Activated CD4-positive, alpha-beta memory T cell treated with anti-CD3 and anti-CD28 coated beads, Interleukin-2, amount 10 ng/mL, durations not matched to agents 7 days and 5 days (primary cell): ENCODE measurements around the gene SPRN. TPM values are rescaled to one million over a fixed set of nuclear protein-coding genes. Genes with fewer than 3 reads are reported as not detected.

Source experiments
- CTCF ChIA-PET: fragments of 350-600 bp; sonication (Branson Sonifier 250); formaldehyde crosslinking; loops from one replicate; lab custom pipeline; 2021; ENCODE audit warnings: antibody characterized with exemption, inconsistent platforms; lab: Charles Lee
- POLR2A ChIA-PET: fragments of 350-600 bp; sonication (Branson Sonifier 250); formaldehyde crosslinking; loops from one replicate; lab custom pipeline; 2021; ENCODE audit warnings: antibody characterized with exemption; lab: Charles Lee
- DNase-seq: peaks from one replicate; pipeline ENCODE4 v3.0.0-alpha.2; 2020
- H3K27ac Mint-ChIP-seq: one replicate; pipeline ENCODE4 v1.8.0; 2021; ENCODE audit warnings: mild to moderate bottlenecking, mixed read lengths
- H3K27me3 Mint-ChIP-seq: one replicate; pipeline ENCODE4 v1.8.0; 2021; ENCODE audit warnings: mixed read lengths
- H3K36me3 Mint-ChIP-seq: one replicate; pipeline ENCODE4 v1.8.0; 2021; ENCODE audit warnings: low read depth, mixed read lengths
- H3K4me1 Mint-ChIP-seq: one replicate; pipeline ENCODE4 v1.8.0; 2021; ENCODE audit warnings: mixed read lengths
- H3K4me3 Mint-ChIP-seq: one replicate; pipeline ENCODE4 v1.8.0; 2021; ENCODE audit warnings: mild to moderate bottlenecking, mixed read lengths
- H3K9me3 Mint-ChIP-seq: one replicate; pipeline ENCODE4 v1.8.0; 2021; ENCODE audit warnings: mixed read lengths
- total RNA-seq, 2 experiments: library from RNA; stranded (reverse); gene quantifications; one replicate each; pipeline ENCODE4 v1.2.3, GENCODE V29; 2021

Gene SPRN
- total RNA-seq, 2 experiments from 2014 or later: not detected

DNA sequence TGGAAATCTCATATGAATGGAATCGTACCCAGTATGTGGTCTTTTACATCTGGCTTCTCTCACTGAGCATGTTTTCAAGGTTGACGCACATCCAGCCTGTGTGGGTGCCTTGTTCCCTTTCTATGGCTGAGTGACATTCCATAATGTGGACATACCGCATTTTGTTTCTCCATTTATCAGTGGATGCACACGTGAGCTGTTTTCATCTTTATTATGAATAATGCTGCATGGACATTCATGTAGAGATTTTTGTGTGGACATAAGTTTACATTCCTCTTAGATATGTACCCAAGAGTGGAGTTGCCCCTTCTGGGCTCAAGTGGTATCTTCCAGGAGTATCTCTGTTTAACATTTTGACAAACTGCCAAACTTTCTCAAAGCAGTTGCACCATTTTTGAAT lies 28.0 kb upstream of the SPRN start:
- peaks cover 20% of the 10 kb centered on the region for H3K9me3 Mint-ChIP-seq
- H3K27ac Mint-ChIP-seq: no peak overlapping the region
- CTCF ChIA-PET: no interaction called here
- H3K36me3 Mint-ChIP-seq: peaks cover 17% of the 10 kb centered on the region
- H3K4me1 Mint-ChIP-seq: peaks cover 2% of the 10 kb centered on the region
- POLR2A ChIA-PET: no interaction called here
- no peak for DNase-seq
- H3K4me3 Mint-ChIP-seq: no peak overlapping the region
- peaks cover 18% of the 10 kb centered on the region for H3K27me3 Mint-ChIP-seq

DNA sequence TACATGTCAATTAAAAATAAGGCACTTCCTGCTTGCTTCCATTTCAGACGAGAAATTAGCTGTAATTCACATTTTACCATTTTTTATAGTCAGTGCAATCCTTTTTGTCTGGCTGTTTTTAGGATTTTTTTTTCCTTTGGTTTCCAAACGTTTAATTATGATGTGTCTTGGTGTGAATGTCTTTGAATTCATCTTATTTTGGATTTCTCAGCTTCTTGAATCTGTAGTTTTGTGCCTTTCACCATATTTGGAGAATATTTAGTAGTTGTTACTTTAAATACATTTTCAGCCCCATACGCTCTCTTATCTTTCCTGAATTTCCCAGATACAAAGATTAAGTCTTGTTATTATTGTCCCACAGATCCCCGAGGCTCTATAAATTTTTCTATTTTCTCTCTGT lies 26.9 kb upstream of the SPRN start:
- peaks cover 2% of the 10 kb centered on the region for H3K4me1 Mint-ChIP-seq
- no peak for DNase-seq
- peaks cover 25% of the 10 kb centered on the region for H3K36me3 Mint-ChIP-seq
- CTCF ChIA-PET: interaction anchor here (1.2 to 1.4 kb wide), 2 partner anchors 13 to 69 kb away, joined by 4 to 5 read pairs; no protein-coding TSS in a partner anchor
- peaks cover 28% of the 10 kb centered on the region for H3K9me3 Mint-ChIP-seq
- POLR2A ChIA-PET: interaction anchor here (1.2 kb wide), 1 partner anchor 9 kb away, joined by 3 read pairs; no protein-coding TSS in a partner anchor
- no peak overlapping the region for H3K4me3 Mint-ChIP-seq
- H3K27ac Mint-ChIP-seq: no peak overlapping the region
- H3K27me3 Mint-ChIP-seq: peaks cover 20% of the 10 kb centered on the region

DNA sequence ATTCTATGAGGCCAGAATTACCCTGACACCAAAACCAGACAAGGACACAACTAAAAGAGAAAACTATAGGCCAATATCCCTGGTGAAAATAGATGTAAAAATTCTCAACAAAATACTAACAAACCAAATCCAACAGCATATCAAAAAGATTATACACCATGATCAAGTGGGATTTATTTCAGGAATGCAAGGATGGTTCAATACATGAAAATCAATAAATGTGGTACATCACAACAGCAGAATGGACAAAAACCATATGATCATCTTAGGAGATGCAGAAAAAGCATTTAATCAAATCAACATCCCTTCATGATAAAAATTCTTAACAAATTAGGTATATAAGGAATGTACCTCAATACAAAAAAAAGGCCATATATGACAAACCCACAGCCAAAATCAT lies 23.7 kb upstream of the SPRN start:
- POLR2A ChIA-PET: no interaction called here
- CTCF ChIA-PET: no interaction called here
- peaks cover 2% of the 10 kb centered on the region for H3K4me1 Mint-ChIP-seq

GRCh38 chr10:133446979-133447378 lies 22.6 kb upstream of the SPRN start:
- Mint-ChIP-seq H3K27ac (no peak overlapping the region), H3K27me3 (peaks cover 16% of the 10 kb centered on the region), H3K36me3 (peaks cover 31% of the 10 kb centered on the region), H3K4me1 (peaks cover 14% of the 10 kb centered on the region), H3K9me3 (peaks cover 36% of the 10 kb centered on the region), H3K4me3 (no peak overlapping the region)
- no peak for DNase-seq
- CTCF ChIA-PET: no interaction called here
- POLR2A ChIA-PET: no interaction called here

More for the DNA sequence above, 23.7 kb upstream of the SPRN start:
- Mint-ChIP-seq H3K27ac (no peak overlapping the region), H3K27me3 (peaks cover 17% of the 10 kb centered on the region), H3K36me3 (peaks cover 31% of the 10 kb centered on the region), H3K9me3 (peaks cover 36% of the 10 kb centered on the region), H3K4me3 (no peak overlapping the region)
- DNase-seq: no peak

DNA sequence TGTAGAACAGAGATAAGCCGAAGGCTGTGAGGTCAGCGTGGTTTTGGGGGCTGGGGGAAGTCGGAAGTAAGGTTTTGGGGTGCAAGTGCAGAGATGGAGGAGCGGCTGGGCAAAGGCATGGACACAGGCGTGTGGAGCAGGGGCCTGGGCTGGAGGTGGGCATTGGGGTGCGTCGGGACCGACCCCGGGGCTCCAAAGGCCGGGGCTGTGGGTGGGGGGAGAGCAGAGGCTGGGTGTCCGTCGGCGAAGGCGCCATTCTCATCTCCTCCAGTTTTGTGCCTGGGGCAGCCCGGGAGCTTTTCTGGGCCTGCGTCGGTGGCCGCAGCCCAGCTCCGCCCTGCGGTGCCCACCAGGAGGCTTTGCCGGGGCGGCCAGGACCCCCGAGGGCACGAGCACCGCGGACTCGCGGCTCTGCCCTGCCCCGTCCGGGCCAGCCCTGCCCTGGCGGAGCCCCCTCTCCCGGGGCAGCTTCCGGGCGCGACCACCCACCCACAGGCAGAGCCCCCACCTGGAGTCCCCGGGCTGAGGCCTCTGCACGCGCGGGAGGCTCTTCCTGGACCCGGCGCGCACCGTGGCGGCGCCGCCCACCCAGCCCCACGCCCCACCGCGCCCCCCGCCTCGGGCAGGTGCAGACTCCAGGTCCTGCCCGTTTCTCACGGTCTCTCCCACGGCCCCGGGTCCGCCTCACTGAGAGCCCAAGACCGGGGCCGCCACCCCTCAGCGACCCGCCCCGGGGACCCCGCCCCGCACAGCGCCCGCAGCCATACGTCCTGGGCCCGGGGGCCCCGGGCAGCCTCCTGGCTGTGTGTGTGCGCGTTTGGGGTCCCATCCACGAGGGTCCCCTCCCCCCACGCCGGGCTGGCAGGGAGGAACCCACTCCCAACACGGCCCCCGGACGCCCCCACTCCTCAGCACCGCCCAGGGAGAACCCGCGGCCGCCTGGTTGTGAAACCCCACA lies 21.6 kb upstream of the SPRN start:
- Mint-ChIP-seq H3K36me3 (peaks cover 31% of the 10 kb centered on the region), H3K4me1 (peaks cover 19% of the 10 kb centered on the region), H3K27ac (no peak overlapping the region), H3K27me3 (peaks cover 16% of the 10 kb centered on the region), H3K9me3 (peaks cover 36% of the 10 kb centered on the region), H3K4me3 (no peak overlapping the region)
- POLR2A ChIA-PET: no interaction called here
- CTCF ChIA-PET: interaction anchor here (0.8 kb wide), 1 partner anchor 46 kb away, joined by 3 read pairs; no protein-coding TSS in a partner anchor
- no peak for DNase-seq

DNA sequence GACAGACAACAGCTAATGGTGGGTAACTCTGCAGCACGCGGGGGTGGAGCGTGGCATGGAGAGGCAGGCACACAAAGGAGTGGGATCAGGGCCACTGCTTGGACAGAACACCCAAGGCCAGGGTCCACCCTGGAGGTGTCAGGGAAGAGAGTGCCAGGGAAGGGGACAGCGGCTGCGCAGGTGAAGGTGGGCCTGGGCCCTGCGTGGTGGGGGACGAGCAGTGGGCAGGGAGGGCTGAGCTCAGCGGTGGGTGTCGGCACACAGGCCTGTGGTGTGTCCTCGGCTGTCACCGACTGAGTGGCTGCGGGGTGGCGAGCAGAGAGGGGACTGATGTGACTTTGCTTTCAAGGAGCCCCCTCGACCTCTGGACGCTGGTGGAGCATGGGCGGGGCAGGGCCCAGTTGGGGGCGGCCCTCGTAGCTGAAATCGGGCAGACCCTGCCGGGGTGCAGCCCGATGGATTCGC lies 20.9 kb upstream of the SPRN start:
- ChIA-PET CTCF (interaction anchor here (0.5 to 0.8 kb wide), 2 partner anchors 47 to 115 kb away, joined by 3 to 9 read pairs; no protein-coding TSS in a partner anchor), POLR2A (no interaction called here)
- peaks cover 22% of the 10 kb centered on the region for H3K4me1 Mint-ChIP-seq
- H3K27me3 Mint-ChIP-seq: peaks cover 16% of the 10 kb centered on the region
- peaks cover 36% of the 10 kb centered on the region for H3K9me3 Mint-ChIP-seq
- H3K4me3 Mint-ChIP-seq: no peak overlapping the region
- H3K36me3 Mint-ChIP-seq: peaks cover 31% of the 10 kb centered on the region
- H3K27ac Mint-ChIP-seq: no peak overlapping the region
- no peak for DNase-seq

DNA sequence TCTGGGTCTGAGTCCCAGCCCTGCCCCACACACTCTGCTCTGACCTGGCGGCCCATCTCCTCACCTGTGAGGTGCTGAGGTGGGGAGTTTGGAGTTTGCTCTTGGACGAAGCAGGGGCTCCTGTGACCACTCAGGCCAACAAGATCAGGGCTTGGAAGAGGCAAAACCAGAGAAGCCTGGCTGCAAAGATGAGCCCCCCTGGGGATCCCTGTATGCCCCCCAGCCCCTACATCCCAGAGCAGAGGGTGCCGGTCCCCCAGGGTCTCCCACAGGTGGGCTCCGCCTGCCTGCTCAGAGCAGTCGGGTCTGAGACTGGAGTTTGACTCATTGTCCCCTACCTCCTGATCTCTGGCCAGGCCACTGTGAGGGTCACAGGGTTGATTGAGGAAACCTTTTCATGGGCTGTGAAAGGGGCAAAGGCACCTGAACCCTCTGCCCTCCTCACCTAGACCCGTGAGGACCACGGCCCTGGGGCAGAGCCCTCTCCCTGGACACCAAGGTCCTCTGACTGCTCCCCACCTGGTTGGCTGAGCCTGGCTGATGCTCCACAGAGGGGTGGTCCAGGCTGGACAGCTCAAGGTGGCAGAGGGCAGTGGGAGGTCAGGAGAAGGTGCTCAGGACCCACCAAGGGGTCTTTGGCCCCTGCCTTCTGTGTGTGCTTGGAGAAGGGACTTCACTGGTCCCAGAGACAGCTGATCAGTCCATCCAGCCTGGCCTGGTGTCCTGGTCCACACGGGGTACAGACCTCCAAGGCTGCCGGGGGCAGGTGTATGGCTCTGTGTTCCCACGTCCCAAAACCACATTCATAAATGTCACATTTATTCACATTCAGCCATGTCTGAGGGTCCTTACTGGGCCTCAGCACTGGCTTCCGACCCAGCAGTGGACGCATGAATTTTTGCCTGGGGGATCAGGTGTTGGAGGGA lies 20.2 kb upstream of the SPRN start:
- POLR2A ChIA-PET: no interaction called here
- H3K4me3 Mint-ChIP-seq: no peak overlapping the region
- peaks cover 24% of the 10 kb centered on the region for H3K4me1 Mint-ChIP-seq
- peaks cover 31% of the 10 kb centered on the region for H3K36me3 Mint-ChIP-seq
- H3K27ac Mint-ChIP-seq: no peak overlapping the region
- DNase-seq: no peak
- H3K9me3 Mint-ChIP-seq: peaks cover 36% of the 10 kb centered on the region
- CTCF ChIA-PET: interaction anchor here (0.5 to 0.8 kb wide), 2 partner anchors 48 to 114 kb away, joined by 3 to 9 read pairs; no protein-coding TSS in a partner anchor
- peaks cover 16% of the 10 kb centered on the region for H3K27me3 Mint-ChIP-seq

DNA sequence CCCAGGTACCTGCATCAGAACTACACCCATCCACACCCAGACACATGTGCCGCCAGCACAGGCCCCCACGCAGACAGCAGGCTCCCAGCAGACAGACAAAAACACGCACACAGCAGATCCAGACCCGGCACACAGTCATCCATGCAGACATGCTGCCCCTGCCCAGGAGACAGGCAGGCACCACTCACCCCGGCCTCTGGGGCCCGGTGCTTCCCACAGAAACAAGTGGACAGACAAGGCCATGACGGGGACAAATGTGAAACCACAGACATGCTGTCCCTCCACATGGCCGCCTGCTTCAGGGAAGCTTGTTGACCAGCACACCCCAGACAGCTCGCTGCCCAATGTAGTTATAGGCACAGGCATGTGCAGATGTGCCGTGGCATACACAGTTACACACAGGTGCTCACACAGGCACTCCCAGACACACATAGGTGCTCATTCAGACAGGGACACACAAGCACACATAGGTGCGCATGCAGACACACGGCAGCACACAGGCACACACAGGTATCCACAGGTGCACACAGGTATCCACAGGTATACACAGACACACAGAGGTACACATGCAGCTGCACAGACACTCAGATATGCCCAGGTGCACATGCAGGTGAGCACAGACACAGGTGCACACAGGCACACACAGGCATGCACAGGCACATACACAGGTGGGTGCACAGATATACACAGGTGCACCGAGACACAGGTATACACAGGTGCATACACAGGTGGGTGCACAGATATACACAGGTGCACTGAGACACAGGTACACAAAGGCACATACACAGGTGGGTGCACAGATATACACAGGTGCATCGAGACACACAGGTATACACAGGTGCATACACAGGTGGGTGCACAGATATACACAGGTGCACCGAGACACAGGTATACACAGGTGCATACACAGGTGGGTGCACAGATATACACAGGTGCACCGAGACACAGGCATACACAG lies 18.8 kb upstream of the SPRN start:
- no peak for DNase-seq
- Mint-ChIP-seq H3K4me1 (peaks cover 36% of the 10 kb centered on the region), H3K4me3 (peak overlapping the region; percentile 33), H3K27ac (peak overlapping the region; percentile 67), H3K27me3 (peaks cover 7% of the 10 kb centered on the region), H3K9me3 (peaks cover 24% of the 10 kb centered on the region), H3K36me3 (peaks cover 22% of the 10 kb centered on the region)
- ChIA-PET POLR2A (interaction anchor here (0.8 to 1.0 kb wide), 2 partner anchors 8 to 52 kb away, joined by 3 read pairs; no protein-coding TSS in a partner anchor), CTCF (interaction anchor here (1.9 to 2.0 kb wide), 2 partner anchors 52 to 77 kb away, joined by 4 to 10 read pairs; no protein-coding TSS in a partner anchor)

- peaks cover 14% of the 10 kb centered on the region for H3K36me3 Mint-ChIP-seq
- H3K4me1 Mint-ChIP-seq: peaks cover 41% of the 10 kb centered on the region
- H3K27ac Mint-ChIP-seq: peak overlapping the region; percentile 67
- peak; percentile 60 for DNase-seq
- H3K9me3 Mint-ChIP-seq: peaks cover 15% of the 10 kb centered on the region
- peak overlapping the region; percentile 33 for H3K4me3 Mint-ChIP-seq
- CTCF ChIA-PET: interaction anchor here (1.1 to 2.0 kb wide), 4 partner anchors 33 to 164 kb away, joined by 4 to 10 read pairs (median 5); no protein-coding TSS in a partner anchor
- POLR2A ChIA-PET: interaction anchor here (0.8 to 1.1 kb wide), 5 partner anchors 9 to 87 kb away, joined by 3 to 6 read pairs (median 3); no protein-coding TSS in a partner anchor
- H3K27me3 Mint-ChIP-seq: peaks cover 2% of the 10 kb centered on the region
These were observed 18.0 kb upstream of the SPRN start for GRCh38 chr10:133442191-133442966.

DNA sequence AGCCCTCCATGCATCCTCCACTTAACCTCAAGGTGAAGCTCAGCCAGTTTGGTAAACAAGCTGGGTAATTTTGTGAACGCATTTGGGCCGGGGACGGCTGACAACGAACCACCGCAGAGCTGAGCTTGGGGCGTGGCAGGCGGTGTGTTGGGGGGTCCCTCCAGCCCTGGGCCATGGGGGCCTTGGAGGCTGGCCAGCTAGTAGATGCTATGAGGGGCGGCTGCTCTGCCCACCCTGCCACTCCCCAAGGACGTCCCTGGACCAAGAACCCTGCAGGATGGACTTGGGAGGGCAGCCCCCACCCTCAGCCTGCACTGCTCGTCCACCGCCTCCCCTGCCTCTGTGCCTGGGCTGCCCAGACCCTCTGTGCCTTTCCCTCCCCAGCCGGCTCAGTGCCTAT lies 17.4 kb upstream of the SPRN start:
- peaks cover 3% of the 10 kb centered on the region for H3K27me3 Mint-ChIP-seq
- peak overlapping the region; percentile 33 for H3K4me3 Mint-ChIP-seq
- H3K9me3 Mint-ChIP-seq: peaks cover 10% of the 10 kb centered on the region
- peaks cover 10% of the 10 kb centered on the region for H3K36me3 Mint-ChIP-seq
- H3K27ac Mint-ChIP-seq: peak overlapping the region; percentile 67
- ChIA-PET POLR2A (interaction anchor here (0.8 to 1.1 kb wide), 4 partner anchors 9 to 86 kb away, joined by 3 to 6 read pairs (median 3); no protein-coding TSS in a partner anchor), CTCF (interaction anchor here (1.1 to 2.0 kb wide), 4 partner anchors 34 to 163 kb away, joined by 4 to 10 read pairs (median 5); no protein-coding TSS in a partner anchor)
- peak; percentile 16 for DNase-seq
- H3K4me1 Mint-ChIP-seq: peaks cover 41% of the 10 kb centered on the region
